Fibroblast of lung (primary cell): ENCODE measurements around the gene FZR1. TPM values are rescaled to one million over a fixed set of nuclear protein-coding genes. Genes with fewer than 3 reads are reported as not detected.

Experiments used
- DNase-seq, 2 donors: peaks; one replicate each; pipeline versions ENCODE4 v3.0.0 to v3.0.0-alpha.2; 2010; ENCODE audit warnings: low read depth in 2 of 2
- H2AFZ ChIP-seq: 2 replicates; pipeline ENCODE4 v1.5.1; 2012; ENCODE audit warnings: low read length, control low read depth, inconsistent platforms
- H3K27ac ChIP-seq: 2 replicates; pipeline ENCODE4 v1.5.1; 2011; ENCODE audit warnings: low read length, control low read depth; ENCODE audit not compliant: insufficient read depth
- H3K27me3 ChIP-seq: 2 replicates; pipeline ENCODE4 v1.5.1; 2011; ENCODE audit warnings: mild to moderate bottlenecking, low read length; ENCODE audit not compliant: control insufficient read depth, insufficient read depth
- H3K36me3 ChIP-seq: 2 replicates; pipeline ENCODE4 v1.5.1; 2011; ENCODE audit warnings: low read length; ENCODE audit not compliant: control insufficient read depth, insufficient read depth
- H3K4me1 ChIP-seq: 2 replicates; pipeline ENCODE4 v1.5.1; 2011; ENCODE audit warnings: low read length; ENCODE audit not compliant: control insufficient read depth, insufficient read depth; ENCODE audit errors: extremely low read depth
- H3K4me2 ChIP-seq: 2 replicates; pipeline ENCODE4 v1.5.1; 2011; ENCODE audit warnings: low read length, control low read depth; ENCODE audit not compliant: insufficient read depth; ENCODE audit errors: extremely low read depth
- H3K4me3 ChIP-seq, 4 experiments: fragments of 200-600 bp in 1 of 4; sonication (generic) in 1 of 4; replicated peaks in 1 of 4; 2 replicates each; pipeline ENCODE4 v1.5.1; 2011 to 2016; ENCODE audit warnings: low read length in 4 of 4, low read depth in 3 of 4, mild to moderate bottlenecking in 3 of 4, control low read depth in 2 of 4, inconsistent platforms in 1 of 4, mixed read lengths in 1 of 4; ENCODE audit not compliant: insufficient read depth in 1 of 4; ENCODE audit errors: control extremely low read depth in 1 of 4
- H3K79me2 ChIP-seq: 2 replicates; pipeline ENCODE4 v1.5.1; 2012; ENCODE audit warnings: mild to moderate bottlenecking, low read length, inconsistent platforms; ENCODE audit not compliant: control insufficient read depth, insufficient read depth
- H3K9ac ChIP-seq: 2 replicates; pipeline ENCODE4 v1.5.1; 2011; ENCODE audit warnings: mild to moderate bottlenecking, low read length, control low read depth; ENCODE audit not compliant: insufficient read depth
- H3K9me3 ChIP-seq: 2 replicates; pipeline ENCODE4 v1.5.1; 2012; ENCODE audit warnings: low read depth, low read length; ENCODE audit not compliant: control insufficient read depth, insufficient read depth
- H4K20me1 ChIP-seq: 2 replicates; pipeline ENCODE4 v1.5.1; 2011; ENCODE audit warnings: low read length; ENCODE audit not compliant: control insufficient read depth, insufficient read depth; ENCODE audit errors: extremely low read depth
- EZH2 ChIP-seq: IDR thresholded peaks from 2 replicates; pipeline ENCODE4 v1.5.1; 2012; ENCODE audit warnings: low read length, control low read depth, mild to moderate bottlenecking; ENCODE audit errors: missing control alignments
- polyA plus RNA-seq, 2 donors: library from polyadenylated mRNA; depleted of rRNA in 1 of 2; stranded (reverse) in 1 of 2; unstranded in 1 of 2; fragments of >200 nt; gene quantifications; 2 replicates each; pipeline ENCODE4 v1.2.1, GENCODE V29; 2011 to 2012; ENCODE audit warnings: missing spikeins in 1 of 2
- total RNA-seq: library from RNA; depleted of rRNA; stranded (reverse); fragments of >200 nt; gene quantifications from 2 replicates; pipeline ENCODE4 v1.2.1, GENCODE V29; 2014
- TF ChIP-seq, protein P1 (sequence below), 2 donors: IDR thresholded peaks in 1 of 2; conservative IDR thresholded peaks in 1 of 2; 1 replicate in 1 of 2; 2 replicates in 1 of 2; pipeline ENCODE4 v1.5.1; 2011 to 2012; ENCODE audit warnings: low read length in 2 of 2, control low read depth in 1 of 2, inconsistent platforms in 1 of 2, low read depth in 1 of 2, mild to moderate bottlenecking in 1 of 2

The FZR1 gene
- total and polyA plus RNA-seq, 2 donors (not counting 1 experiment from before 2014, with no cell fraction given), result 15.0 to 38.0 TPM

DNA sequence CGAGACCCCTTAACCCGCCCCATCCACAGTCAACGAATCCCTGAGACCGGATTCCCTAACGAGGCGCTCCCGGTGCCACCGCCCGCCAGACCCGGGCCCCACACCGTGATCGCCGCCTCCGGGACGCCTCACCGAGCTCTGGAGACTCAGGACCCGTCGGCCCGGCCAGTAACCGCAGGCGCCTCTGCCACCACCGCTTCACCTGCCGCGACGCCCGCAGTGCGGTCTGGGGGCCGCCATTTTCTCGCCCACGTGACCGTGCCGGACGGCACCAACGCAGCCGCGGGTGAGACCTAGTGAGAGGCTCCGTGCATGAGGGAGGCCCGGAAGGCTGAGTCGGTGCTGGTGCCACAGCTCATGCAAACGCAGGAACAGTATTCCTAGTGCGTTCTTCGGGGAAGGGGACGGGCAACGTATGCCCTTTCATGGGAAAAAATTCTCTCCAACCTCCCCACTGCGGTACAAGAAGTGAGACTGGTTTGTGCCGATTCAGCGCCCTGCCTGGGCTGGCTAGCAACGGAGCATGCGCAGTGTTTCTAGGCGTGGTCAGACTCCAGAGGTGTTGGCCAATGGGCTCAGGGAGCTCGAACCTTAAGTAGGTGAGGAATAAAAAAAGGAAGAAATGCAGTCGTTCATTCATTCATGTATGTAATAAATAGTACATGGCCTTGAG is 5.5 kb upstream of the FZR1 start, which contains the start of gene DOHH:
Gene DOHH, minus strand, starts transcription at position 246 of the 673 bp plus-strand sequence. CDS start 3,860 bp downstream, outside the sequence.
- Histone ChIP-seq H2AFZ (peak within 1 kb of the TSS; percentile 99), H3K27me3 (no peaks in the 10 kb centered on the region), H3K36me3 (peaks cover 9% of the 10 kb centered on the region), H3K4me3 (peak within 1 kb of the TSS; percentile 78 to 99 (median 89)), H3K27ac (peak within 1 kb of the TSS; percentile 100), H3K9me3 (no peaks in the 10 kb centered on the region), H3K9ac (peak within 1 kb of the TSS; percentile 99), H3K4me1 (peaks cover 8% of the 10 kb centered on the region), H4K20me1 (no peaks in the 10 kb centered on the region), H3K4me2 (peak within 1 kb of the TSS; percentile 100), H3K79me2 (peaks cover 19% of the 10 kb centered on the region)
- peak; percentile 94 to 97 for DNase-seq
- TF ChIP-seq, protein P1, sequence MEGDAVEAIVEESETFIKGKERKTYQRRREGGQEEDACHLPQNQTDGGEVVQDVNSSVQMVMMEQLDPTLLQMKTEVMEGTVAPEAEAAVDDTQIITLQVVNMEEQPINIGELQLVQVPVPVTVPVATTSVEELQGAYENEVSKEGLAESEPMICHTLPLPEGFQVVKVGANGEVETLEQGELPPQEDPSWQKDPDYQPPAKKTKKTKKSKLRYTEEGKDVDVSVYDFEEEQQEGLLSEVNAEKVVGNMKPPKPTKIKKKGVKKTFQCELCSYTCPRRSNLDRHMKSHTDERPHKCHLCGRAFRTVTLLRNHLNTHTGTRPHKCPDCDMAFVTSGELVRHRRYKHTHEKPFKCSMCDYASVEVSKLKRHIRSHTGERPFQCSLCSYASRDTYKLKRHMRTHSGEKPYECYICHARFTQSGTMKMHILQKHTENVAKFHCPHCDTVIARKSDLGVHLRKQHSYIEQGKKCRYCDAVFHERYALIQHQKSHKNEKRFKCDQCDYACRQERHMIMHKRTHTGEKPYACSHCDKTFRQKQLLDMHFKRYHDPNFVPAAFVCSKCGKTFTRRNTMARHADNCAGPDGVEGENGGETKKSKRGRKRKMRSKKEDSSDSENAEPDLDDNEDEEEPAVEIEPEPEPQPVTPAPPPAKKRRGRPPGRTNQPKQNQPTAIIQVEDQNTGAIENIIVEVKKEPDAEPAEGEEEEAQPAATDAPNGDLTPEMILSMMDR (conservative IDR thresholded peaks at IDR 0.05 in 1 of 2, IDR thresholded peaks at IDR 0.05 in 1 of 2; ENCODE audit: low read depth in 1 of 2, low read length in 2 of 2), result no peak
- TF ChIP-seq EZH2, result no peak

DNA sequence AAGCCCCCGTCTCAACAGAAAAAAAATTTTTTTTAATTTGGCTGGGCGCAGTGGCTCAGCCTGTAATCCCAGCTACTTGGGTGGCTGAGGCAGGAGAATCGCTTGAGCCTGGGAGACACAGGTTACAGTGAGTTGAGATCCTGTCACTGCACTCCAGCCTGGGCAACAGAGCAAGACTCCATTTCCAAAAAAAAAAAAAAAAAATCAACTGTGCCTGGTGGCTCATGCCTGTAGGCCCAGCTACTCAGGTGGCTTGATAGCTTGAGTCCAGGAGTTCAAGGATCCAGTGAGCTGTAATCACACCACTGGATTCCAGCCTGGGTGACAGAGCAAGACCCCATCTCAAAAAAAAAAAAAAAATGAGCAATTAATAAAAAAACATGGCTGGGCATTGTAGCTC is 4.3 kb upstream of the FZR1 start:
- H2AFZ ChIP-seq, result no peak overlapping the region
- H3K9me3 ChIP-seq, result no peaks in the 10 kb centered on the region
- H3K4me1 ChIP-seq, result peaks cover 8% of the 10 kb centered on the region
- no peak overlapping the region for H3K9ac ChIP-seq
- H3K4me2 ChIP-seq, result no peak overlapping the region
- H4K20me1 ChIP-seq, result no peaks in the 10 kb centered on the region
- TF ChIP-seq, protein P1 (conservative IDR thresholded peaks at IDR 0.05 in 1 of 2, IDR thresholded peaks at IDR 0.05 in 1 of 2; ENCODE audit: low read depth in 1 of 2, low read length in 2 of 2), result no peak
- no peak for TF ChIP-seq EZH2
- no peaks in the 10 kb centered on the region for H3K27me3 ChIP-seq
- peaks cover 25% of the 10 kb centered on the region for H3K79me2 ChIP-seq
- H3K36me3 ChIP-seq, result peaks cover 4% of the 10 kb centered on the region
- no peak for DNase-seq
- H3K4me3 ChIP-seq, result no peak overlapping the region
- no peak overlapping the region for H3K27ac ChIP-seq

DNA sequence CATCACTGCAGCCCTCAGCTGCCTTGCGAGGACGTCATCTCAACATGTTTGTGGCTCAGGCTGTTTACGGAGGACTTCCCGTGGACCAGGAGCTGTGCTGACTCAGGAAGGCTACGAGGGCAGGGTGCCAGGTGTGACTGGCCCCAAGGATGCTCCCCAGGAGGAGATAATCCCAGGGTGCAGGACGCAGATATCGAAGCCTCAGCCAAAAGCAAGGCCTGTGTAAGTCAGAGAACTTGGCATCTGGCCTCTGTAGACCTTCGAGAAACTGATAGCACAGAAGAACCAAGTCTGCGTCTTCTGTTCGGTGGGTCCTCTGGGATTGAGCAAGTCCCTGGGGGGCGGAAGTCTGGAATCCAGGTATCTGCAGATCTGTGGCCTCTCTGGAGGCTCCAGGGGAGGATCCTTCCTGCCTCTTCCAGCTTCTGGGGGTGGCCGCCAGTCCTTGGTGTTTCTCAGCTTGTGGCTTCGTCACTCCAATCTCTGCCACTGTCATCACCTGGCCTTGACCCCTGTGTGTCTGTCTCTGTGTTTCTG is 3.0 kb upstream of the FZR1 start:
- no peaks in the 10 kb centered on the region for H3K27me3 ChIP-seq
- peaks cover 8% of the 10 kb centered on the region for H3K4me1 ChIP-seq
- H3K27ac ChIP-seq, result no peak overlapping the region
- H3K36me3 ChIP-seq, result no peaks in the 10 kb centered on the region
- no peak overlapping the region for H3K4me3 ChIP-seq
- peak in 1 of 2 donors; percentile 45 for DNase-seq
- no peak overlapping the region for H2AFZ ChIP-seq
- H4K20me1 ChIP-seq, result no peaks in the 10 kb centered on the region
- H3K9ac ChIP-seq, result no peak overlapping the region
- no peak for TF ChIP-seq EZH2
- TF ChIP-seq, protein P1 (conservative IDR thresholded peaks at IDR 0.05 in 1 of 2, IDR thresholded peaks at IDR 0.05 in 1 of 2; ENCODE audit: low read depth in 1 of 2, low read length in 2 of 2), result no peak
- peaks cover 32% of the 10 kb centered on the region for H3K79me2 ChIP-seq
- H3K4me2 ChIP-seq, result no peak overlapping the region
- H3K9me3 ChIP-seq, result no peaks in the 10 kb centered on the region
